ENCODE data around the gene CALML6. TPM values are rescaled to one million over a fixed set of nuclear protein-coding genes. Genes with fewer than 3 reads are reported as not detected.

Gene CALML6
- total RNA-seq, 1 experiment from 2014 or later: 1.5 TPM

- TF ChIP-seq CTCF (IDR thresholded peaks at IDR 0.05) (no peak), TCF7L2 (IDR thresholded peaks at IDR 0.05; ENCODE audit: low read depth, low read length) (no peak), POLR2AphosphoS5 (IDR thresholded peaks at IDR 0.05; ENCODE audit: low read depth, low read length) (no peak), REST (IDR thresholded peaks at IDR 0.05; ENCODE audit: insufficient read depth in 1 of 2, low read depth in 2 of 2, low read length in 1 of 2) (no peak), SIN3A (IDR thresholded peaks at IDR 0.05; ENCODE audit: borderline replicate concordance, insufficient read depth, low read depth, low read length) (no peak)
- POLR2A ChIA-PET: no interaction called here
- H3K4me3 ChIP-seq (ENCODE audit: low read depth in 2 of 2, low read length in 2 of 2): no peak overlapping the region
- no peaks in the 10 kb centered on the region for H3K36me3 ChIP-seq (ENCODE audit: control insufficient read depth, insufficient read depth, low read length)
- ATAC-seq (no peak), DNase-seq (ENCODE audit: low read depth, low spot score) (no peak)
- intact Hi-C loops (cut with micrococcal nuclease; ENCODE audit: unreplicated experiment) (loop anchor here (5.0 kb wide), 1 partner anchor 107 kb away; no protein-coding TSS in a partner anchor), in situ Hi-C loops (cut with HindIII; ENCODE audit: low pct_unique_long_range_greater_than_20kb, low sequenced_read_pairs) (no loop called here)
- H3K4me1 ChIP-seq (ENCODE audit: control insufficient read depth, insufficient read depth, low read length): no peaks in the 10 kb centered on the region; the same call in 1 of the 2 replicates
- BruUV-seq (replicated peaks): no TSS peak
- H3K27me3 ChIP-seq (ENCODE audit: control insufficient read depth, insufficient read depth, low read length): no peaks in the 10 kb centered on the region
- CTCF ChIA-PET: interaction anchor here (0.5 kb wide), 1 partner anchor 110 kb away, joined by 7 read pairs; the partner anchor contains the start of gene PRKCZ
- H3K27ac ChIP-seq (ENCODE audit: low read length): no peak overlapping the region
- no peaks in the 10 kb centered on the region for H3K9me3 ChIP-seq (ENCODE audit: control insufficient read depth, insufficient read depth, low read depth, low read length)
Observed at GRCh38 chr1:1940123-1940425, 25.0 kb downstream of the CALML6 start.

- intact Hi-C loops (cut with micrococcal nuclease; ENCODE audit: unreplicated experiment): loop anchor here (5.0 kb wide), 1 partner anchor 106 kb away; no protein-coding TSS in a partner anchor
- Histone ChIP-seq H3K4me3 (ENCODE audit: low read depth in 2 of 2, low read length in 2 of 2) (no peak overlapping the region), H3K9me3 (ENCODE audit: control insufficient read depth, insufficient read depth, low read depth, low read length) (no peaks in the 10 kb centered on the region), H3K4me1 (ENCODE audit: control insufficient read depth, insufficient read depth, low read length) (no peaks in the 10 kb centered on the region; the same call in 1 of the 2 replicates), H3K36me3 (ENCODE audit: control insufficient read depth, insufficient read depth, low read length) (no peaks in the 10 kb centered on the region), H3K27me3 (ENCODE audit: control insufficient read depth, insufficient read depth, low read length) (no peaks in the 10 kb centered on the region), H3K27ac (ENCODE audit: low read length) (no peak overlapping the region)
- in situ Hi-C loops (cut with HindIII; ENCODE audit: low pct_unique_long_range_greater_than_20kb, low sequenced_read_pairs): no loop called here
- POLR2A ChIA-PET: interaction anchor here (1.0 kb wide), 1 partner anchor 8 kb away, joined by 3 read pairs; no protein-coding TSS in a partner anchor
- no TSS peak for BruUV-seq (replicated peaks)
- TF ChIP-seq SIN3A (IDR thresholded peaks at IDR 0.05; ENCODE audit: borderline replicate concordance, insufficient read depth, low read depth, low read length) (no peak), REST (IDR thresholded peaks at IDR 0.05; ENCODE audit: insufficient read depth in 1 of 2, low read depth in 2 of 2, low read length in 1 of 2) (no peak), TCF7L2 (IDR thresholded peaks at IDR 0.05; ENCODE audit: low read depth, low read length) (no peak), CTCF (IDR thresholded peaks at IDR 0.05) (no peak), POLR2AphosphoS5 (IDR thresholded peaks at IDR 0.05; ENCODE audit: low read depth, low read length) (no peak)
- DNase-seq (ENCODE audit: low read depth, low spot score) (no peak), ATAC-seq (no peak)
- CTCF ChIA-PET: interaction anchor here (0.6 to 1.2 kb wide), 2 partner anchors 10 to 103 kb away, joined by 3 to 11 read pairs; no protein-coding TSS in a partner anchor
Observed at GRCh38 chr1:1941211-1941841, 26.3 kb downstream of the CALML6 start.
